HL-60 (cell line): ENCODE data around the gene SIRT6.

Source experiments
- CTCF ChIP-seq: IDR thresholded peaks from one replicate; pipeline ENCODE4 v1.5.1; 2011; ENCODE audit warnings: low read length, control low read depth, inconsistent platforms; ENCODE audit not compliant: insufficient read depth
- SPI1 ChIP-seq: IDR thresholded peaks from 2 replicates; pipeline ENCODE4 v1.6.1; 2012; ENCODE audit warnings: low read depth, mild to moderate bottlenecking, borderline replicate concordance

- TF ChIP-seq CTCF (peak; percentile 49), SPI1 (no peak)
These were observed 42.1 kb downstream of the SIRT6 start for GRCh38 chr19:4140237-4140711.
